Osteocyte (in vitro differentiated cells): ENCODE results near the gene AGFG1. TPM values are rescaled to one million over a fixed set of nuclear protein-coding genes. Genes with fewer than 3 reads are reported as not detected.

Experiments used
- DNase-seq: peaks from one replicate; pipeline ENCODE4 v3.0.0; 2021; ENCODE audit warnings: mixed read lengths; ENCODE audit not compliant: unreplicated experiment; ENCODE audit errors: extremely low spot score
- H3K27ac Mint-ChIP-seq: one replicate; pipeline ENCODE4 v1.8.0; 2021; ENCODE audit warnings: mild to moderate bottlenecking, mixed read lengths; ENCODE audit not compliant: unreplicated experiment
- H3K27me3 Mint-ChIP-seq: one replicate; pipeline ENCODE4 v1.8.0; 2021; ENCODE audit warnings: mixed read lengths; ENCODE audit not compliant: unreplicated experiment
- H3K36me3 Mint-ChIP-seq: one replicate; pipeline ENCODE4 v1.8.0; 2021; ENCODE audit warnings: mixed read lengths; ENCODE audit not compliant: unreplicated experiment
- H3K4me1 Mint-ChIP-seq: one replicate; pipeline ENCODE4 v1.8.0; 2021; ENCODE audit warnings: mixed read lengths; ENCODE audit not compliant: unreplicated experiment
- H3K4me3 Mint-ChIP-seq: one replicate; pipeline ENCODE4 v1.8.0; 2021; ENCODE audit warnings: mild to moderate bottlenecking, moderate library complexity, mixed read lengths; ENCODE audit not compliant: unreplicated experiment
- H3K9me3 Mint-ChIP-seq: one replicate; pipeline ENCODE4 v1.8.0; 2021; ENCODE audit warnings: mixed read lengths; ENCODE audit not compliant: unreplicated experiment
- CTCF ChIP-seq: fragments of 200-600 bp; sonication (generic); IDR thresholded peaks from 2 replicates; pipeline ENCODE4 v1.5.0; 2021; ENCODE audit warnings: antibody characterized with exemption, mild to moderate bottlenecking, moderate library complexity
- total RNA-seq: library from RNA; stranded (reverse); gene quantifications from 2 replicates; pipeline ENCODE4 v1.2.1, GENCODE V29; 2021

Gene AGFG1
- total RNA-seq, 1 donor from 2014 or later, result 55.1 TPM

- Mint-ChIP-seq H3K4me1 (peaks cover 23% of the 10 kb centered on the region), H3K27me3 (no peaks in the 10 kb centered on the region), H3K4me3 (peak overlapping the region; percentile 56), H3K9me3 (no peaks in the 10 kb centered on the region), H3K36me3 (no peaks in the 10 kb centered on the region), H3K27ac (no peak overlapping the region)
- no peak for TF ChIP-seq CTCF
- no peak for DNase-seq
These were observed 1.9 kb downstream of the AGFG1 start for GRCh38 chr2:227473806-227474205.

- no peaks in the 10 kb centered on the region for H3K36me3 Mint-ChIP-seq
- peak overlapping the region; percentile 56 for H3K4me3 Mint-ChIP-seq
- no peak overlapping the region for H3K27ac Mint-ChIP-seq
- peaks cover 25% of the 10 kb centered on the region for H3K4me1 Mint-ChIP-seq
- no peaks in the 10 kb centered on the region for H3K9me3 Mint-ChIP-seq
- no peak for DNase-seq
- no peak for TF ChIP-seq CTCF
- no peaks in the 10 kb centered on the region for H3K27me3 Mint-ChIP-seq
These were observed 2.5 kb downstream of the AGFG1 start for GRCh38 chr2:227474410-227474809.

- no peak for DNase-seq
- Mint-ChIP-seq H3K4me3 (no peak overlapping the region), H3K27ac (peak overlapping the region; percentile 41), H3K9me3 (no peaks in the 10 kb centered on the region), H3K27me3 (no peaks in the 10 kb centered on the region), H3K36me3 (no peaks in the 10 kb centered on the region), H3K4me1 (peaks cover 42% of the 10 kb centered on the region)
- TF ChIP-seq CTCF, result no peak
These were observed 5.3 kb downstream of the AGFG1 start for GRCh38 chr2:227477291-227477690.

- Mint-ChIP-seq H3K4me1 (peaks cover 37% of the 10 kb centered on the region), H3K36me3 (no peaks in the 10 kb centered on the region), H3K4me3 (no peak overlapping the region), H3K27me3 (no peaks in the 10 kb centered on the region), H3K9me3 (no peaks in the 10 kb centered on the region), H3K27ac (peak overlapping the region; percentile 32)
- peak; percentile 54 for TF ChIP-seq CTCF
- no peak for DNase-seq
These were observed 8.0 kb downstream of the AGFG1 start for GRCh38 chr2:227479865-227480475.

GRCh38 chr2:227480528-227480927, 8.6 kb downstream of the AGFG1 start:
- peaks cover under 1% of the 10 kb centered on the region for H3K36me3 Mint-ChIP-seq
- no peaks in the 10 kb centered on the region for H3K27me3 Mint-ChIP-seq
- H3K27ac Mint-ChIP-seq, result no peak overlapping the region
- H3K4me1 Mint-ChIP-seq, result peaks cover 37% of the 10 kb centered on the region
- no peak for DNase-seq
- H3K9me3 Mint-ChIP-seq, result peaks cover 1% of the 10 kb centered on the region
- no peak overlapping the region for H3K4me3 Mint-ChIP-seq
- TF ChIP-seq CTCF, result no peak
